ENCODE results near the gene NLRP5. TPM values are rescaled to one million over a fixed set of nuclear protein-coding genes. Genes with fewer than 3 reads are reported as not detected.
"Not testable (repeated sequence)": the region's sequence is repeated elsewhere in the genome, so short reads cannot be mapped to it uniquely, and the experiment has no call there.

NLRP5 gene
- total RNA-seq, 1 donor from 2014 or later, result not detected

DNA sequence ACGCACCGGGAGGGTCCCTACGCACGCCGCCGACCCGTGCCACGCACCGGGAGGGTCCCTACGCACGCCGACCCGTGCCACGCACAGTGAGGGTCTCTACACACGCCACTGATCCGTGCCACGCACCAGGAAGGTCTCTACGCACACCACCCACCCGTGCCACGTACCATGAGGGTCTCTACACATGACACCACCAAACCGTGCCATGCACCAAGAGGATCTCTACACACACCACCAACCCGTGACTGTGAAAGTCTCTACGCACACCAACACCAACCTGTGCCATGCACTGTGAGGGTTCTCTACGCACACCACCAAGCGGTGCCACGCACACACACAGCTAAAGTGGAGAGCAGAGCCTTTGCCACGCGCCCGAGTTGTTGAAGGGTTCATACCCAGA is 117.8 kb downstream of the NLRP5 start:
- TF ChIP-seq, protein P1, sequence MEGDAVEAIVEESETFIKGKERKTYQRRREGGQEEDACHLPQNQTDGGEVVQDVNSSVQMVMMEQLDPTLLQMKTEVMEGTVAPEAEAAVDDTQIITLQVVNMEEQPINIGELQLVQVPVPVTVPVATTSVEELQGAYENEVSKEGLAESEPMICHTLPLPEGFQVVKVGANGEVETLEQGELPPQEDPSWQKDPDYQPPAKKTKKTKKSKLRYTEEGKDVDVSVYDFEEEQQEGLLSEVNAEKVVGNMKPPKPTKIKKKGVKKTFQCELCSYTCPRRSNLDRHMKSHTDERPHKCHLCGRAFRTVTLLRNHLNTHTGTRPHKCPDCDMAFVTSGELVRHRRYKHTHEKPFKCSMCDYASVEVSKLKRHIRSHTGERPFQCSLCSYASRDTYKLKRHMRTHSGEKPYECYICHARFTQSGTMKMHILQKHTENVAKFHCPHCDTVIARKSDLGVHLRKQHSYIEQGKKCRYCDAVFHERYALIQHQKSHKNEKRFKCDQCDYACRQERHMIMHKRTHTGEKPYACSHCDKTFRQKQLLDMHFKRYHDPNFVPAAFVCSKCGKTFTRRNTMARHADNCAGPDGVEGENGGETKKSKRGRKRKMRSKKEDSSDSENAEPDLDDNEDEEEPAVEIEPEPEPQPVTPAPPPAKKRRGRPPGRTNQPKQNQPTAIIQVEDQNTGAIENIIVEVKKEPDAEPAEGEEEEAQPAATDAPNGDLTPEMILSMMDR (IDR thresholded peaks at IDR 0.05), result no peak
- TF ChIP-seq POLR2A (IDR thresholded peaks at IDR 0.05) (no peak), POLR2AphosphoS5 (IDR thresholded peaks at IDR 0.05; ENCODE audit: insufficient read depth in 1 of 2, low read depth in 1 of 2) (no peak)
- H3K4me3 ChIP-seq, result no peak overlapping the region
- no peaks in the 10 kb centered on the region for H3K36me3 ChIP-seq
- no peak for DNase-seq (ENCODE audit: extremely low spot score in 2 of 2)
- no peak overlapping the region for H3K27ac ChIP-seq
- no peaks in the 10 kb centered on the region for H3K9me3 ChIP-seq
- H3K4me1 ChIP-seq, result peaks cover 49% of the 10 kb centered on the region
- intact Hi-C loops (cut with DNase I), result no loop called here
- H3K27me3 ChIP-seq, result no peaks in the 10 kb centered on the region

DNA sequence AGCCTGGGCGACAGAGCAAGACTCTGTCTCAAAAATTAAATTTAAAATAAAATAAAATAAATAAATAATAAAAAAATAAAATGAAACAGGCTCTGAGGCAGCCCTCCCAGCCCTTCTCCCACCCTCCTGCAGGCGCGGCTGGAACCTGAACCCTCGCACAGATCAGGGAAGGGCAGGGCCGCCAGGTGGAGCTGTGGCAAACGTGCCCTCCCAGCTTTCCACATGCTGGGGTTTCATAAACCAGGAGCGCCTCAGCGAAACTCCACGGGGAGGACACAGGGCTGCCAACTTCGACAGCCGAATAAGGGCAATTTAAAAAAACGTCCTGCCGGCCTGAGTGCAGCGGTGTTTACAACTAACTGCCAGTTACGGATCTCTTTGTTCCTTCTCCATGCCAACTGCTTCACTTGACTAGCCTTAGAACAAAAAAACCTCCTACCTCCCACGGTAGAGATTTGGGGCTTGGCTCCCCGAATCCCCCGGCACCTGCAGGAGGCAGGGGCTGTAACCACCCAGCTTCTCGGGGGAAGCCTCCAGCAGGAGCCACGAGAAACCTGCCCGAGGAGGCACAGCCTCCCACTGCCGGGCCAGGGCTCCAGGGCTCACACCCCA is 118.6 kb downstream of the NLRP5 start:
- intact Hi-C loops (cut with DNase I), result loop anchor here (5.0 kb wide), 1 partner anchor 37 kb away; the partner anchor contains the start of gene ZNF444
- no peaks in the 10 kb centered on the region for H3K27me3 ChIP-seq

DNA sequence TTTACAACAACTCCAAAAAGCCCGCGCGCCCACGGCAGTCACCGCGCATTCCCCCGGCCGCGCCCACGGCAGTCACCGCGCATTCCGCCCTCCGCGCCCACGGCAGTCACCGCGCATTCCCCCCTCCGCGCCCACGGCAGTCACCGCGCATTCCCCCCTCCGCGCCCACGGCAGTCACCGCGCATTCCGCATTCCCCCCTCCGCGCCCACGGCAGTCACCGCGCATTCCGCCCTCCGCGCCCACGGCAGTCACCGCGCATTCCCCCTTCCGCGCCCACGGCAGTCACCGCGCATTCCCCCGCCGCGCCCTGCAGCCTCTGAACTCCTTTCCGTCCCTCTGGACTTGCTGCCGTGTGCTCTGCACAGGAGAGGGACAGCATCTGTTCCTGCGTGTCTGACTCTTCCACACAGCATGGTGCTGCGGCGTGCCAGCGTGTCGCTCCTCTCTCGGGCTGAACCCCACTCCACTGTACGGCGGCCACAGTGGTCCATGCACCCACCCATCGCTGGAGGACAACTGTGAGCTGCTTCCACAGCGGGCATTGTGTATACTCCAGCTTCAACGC is 119.3 kb downstream of the NLRP5 start:
- not testable (repeated sequence) for DNase-seq (ENCODE audit: extremely low spot score in 2 of 2); H3K27me3 ChIP-seq; H3K9me3 ChIP-seq; H3K4me3 ChIP-seq; H3K36me3 ChIP-seq
- Histone ChIP-seq H3K4me1 (peaks cover 64% of the 10 kb centered on the region), H3K27ac (peak overlapping the region; percentile 63)
- intact Hi-C loops (cut with DNase I), result loop anchor here (5.0 kb wide), 1 partner anchor 36 kb away; the partner anchor contains the start of gene ZNF444

More for the DNA sequence above, 118.6 kb downstream of the NLRP5 start:
- Histone ChIP-seq H3K4me3 (no peak overlapping the region), H3K27ac (peak overlapping the region; percentile 63), H3K9me3 (no peaks in the 10 kb centered on the region), H3K36me3 (no peaks in the 10 kb centered on the region), H3K4me1 (peaks cover 57% of the 10 kb centered on the region)
- TF ChIP-seq POLR2A (IDR thresholded peaks at IDR 0.05) (no peak), POLR2AphosphoS5 (IDR thresholded peaks at IDR 0.05; ENCODE audit: insufficient read depth in 1 of 2, low read depth in 1 of 2) (peak in 1 of 2 donors; percentile 77)
- TF ChIP-seq, protein P1 (IDR thresholded peaks at IDR 0.05), result peak; percentile 30 to 58 (median 43)
- no peak for DNase-seq (ENCODE audit: extremely low spot score in 2 of 2)

DNA sequence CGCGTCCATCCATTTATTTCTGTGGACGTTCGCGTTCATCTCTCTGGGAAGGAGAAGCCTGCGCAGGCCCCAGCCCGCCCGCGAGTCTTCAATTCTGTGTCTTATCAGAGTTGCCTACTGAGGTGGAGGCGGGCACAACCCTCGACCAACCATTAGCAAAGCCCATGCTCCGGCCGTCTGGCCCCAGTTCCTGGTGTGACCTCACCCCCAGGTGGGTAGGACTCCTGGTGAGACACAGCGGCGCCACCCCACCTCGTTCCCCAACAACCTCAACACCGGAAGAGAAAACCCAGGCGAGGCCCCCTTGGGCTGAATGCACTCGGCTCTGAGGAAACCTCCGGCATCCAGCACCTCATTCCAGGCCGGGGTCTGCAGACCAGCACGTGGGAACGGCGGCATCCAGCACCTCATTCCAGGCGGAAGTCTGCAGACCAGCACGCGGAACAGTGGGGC is 119.8 kb downstream of the NLRP5 start:
- no peak overlapping the region for H3K27ac ChIP-seq
- no peak overlapping the region for H3K4me3 ChIP-seq
- no peaks in the 10 kb centered on the region for H3K9me3 ChIP-seq
- TF ChIP-seq, protein P1 (IDR thresholded peaks at IDR 0.05), result no peak
- TF ChIP-seq POLR2AphosphoS5 (IDR thresholded peaks at IDR 0.05; ENCODE audit: insufficient read depth in 1 of 2, low read depth in 1 of 2), result no peak
- TF ChIP-seq POLR2A (IDR thresholded peaks at IDR 0.05), result no peak
- no peaks in the 10 kb centered on the region for H3K27me3 ChIP-seq
- H3K36me3 ChIP-seq, result no peaks in the 10 kb centered on the region
- intact Hi-C loops (cut with DNase I), result loop anchor here (5.0 kb wide), 1 partner anchor 36 kb away; the partner anchor contains the start of gene ZNF444
- peaks cover 69% of the 10 kb centered on the region for H3K4me1 ChIP-seq
- DNase-seq (ENCODE audit: extremely low spot score in 2 of 2), result no peak

DNA sequence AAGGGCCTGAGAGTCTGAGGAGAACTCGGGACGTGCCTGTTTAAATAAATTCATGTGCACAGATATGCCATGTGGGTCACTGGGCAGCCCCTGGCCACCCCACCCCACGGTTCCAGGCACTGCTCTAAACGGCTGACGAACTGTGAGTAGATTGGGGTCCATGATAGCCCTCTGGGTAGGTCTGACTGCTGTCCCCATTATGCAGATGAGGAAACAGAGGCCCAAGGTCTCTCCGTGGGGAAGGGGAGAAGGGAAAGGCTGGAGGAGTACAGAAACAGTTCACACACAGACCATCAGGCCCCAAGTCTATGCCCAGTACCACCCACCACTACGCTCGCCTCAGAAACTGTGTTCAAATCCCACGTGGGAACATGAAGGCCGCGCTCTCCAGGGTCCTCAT is 120.4 kb downstream of the NLRP5 start:
- Histone ChIP-seq H3K9me3 (no peaks in the 10 kb centered on the region), H3K36me3 (no peaks in the 10 kb centered on the region), H3K27ac (no peak overlapping the region), H3K4me1 (peaks cover 75% of the 10 kb centered on the region), H3K27me3 (no peaks in the 10 kb centered on the region), H3K4me3 (no peak overlapping the region)
- TF ChIP-seq, protein P1 (IDR thresholded peaks at IDR 0.05), result no peak
- TF ChIP-seq POLR2AphosphoS5 (IDR thresholded peaks at IDR 0.05; ENCODE audit: insufficient read depth in 1 of 2, low read depth in 1 of 2) (no peak), POLR2A (IDR thresholded peaks at IDR 0.05) (no peak)
- intact Hi-C loops (cut with DNase I), result loop anchor here (5.0 kb wide), 1 partner anchor 35 kb away; the partner anchor contains the start of gene ZNF444
- no peak for DNase-seq (ENCODE audit: extremely low spot score in 2 of 2)

Measured in vagina (tissue), 2 donors.